GM04503 (cell line): ENCODE results near the gene GLI3.

Source experiments
- DNase-seq: peaks from one replicate; pipeline ENCODE4 v3.0.0-alpha.2; 2012; ENCODE audit warnings: low read depth

The GLI3 gene

GRCh38 chr7:41970941-41971340, 266.1 kb downstream of the GLI3 start:
- no peak for DNase-seq

- peak; percentile 52 for DNase-seq
Measured at GRCh38 chr7:41969561-41970105, 267.4 kb downstream of the GLI3 start.

DNA sequence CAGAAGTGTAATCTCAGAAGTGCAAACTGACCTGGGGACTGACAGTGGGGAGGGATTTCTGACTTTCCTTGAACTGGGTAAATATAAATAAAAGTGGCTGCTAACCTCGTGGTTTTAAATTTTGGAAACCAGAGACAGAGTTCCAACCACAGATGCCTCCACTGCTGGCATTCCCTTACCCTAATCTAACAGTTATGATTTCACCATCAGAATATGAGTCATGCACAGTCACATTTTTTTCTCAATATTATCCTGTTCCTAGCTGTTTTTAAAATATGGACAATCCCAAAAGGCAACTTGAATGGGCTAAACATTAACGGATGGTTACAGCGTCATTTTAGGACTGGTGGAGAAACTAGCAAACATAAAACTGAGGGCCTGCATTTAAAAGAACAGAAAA, 269.9 kb downstream of the GLI3 start:
- peak; percentile 55 for DNase-seq

DNA sequence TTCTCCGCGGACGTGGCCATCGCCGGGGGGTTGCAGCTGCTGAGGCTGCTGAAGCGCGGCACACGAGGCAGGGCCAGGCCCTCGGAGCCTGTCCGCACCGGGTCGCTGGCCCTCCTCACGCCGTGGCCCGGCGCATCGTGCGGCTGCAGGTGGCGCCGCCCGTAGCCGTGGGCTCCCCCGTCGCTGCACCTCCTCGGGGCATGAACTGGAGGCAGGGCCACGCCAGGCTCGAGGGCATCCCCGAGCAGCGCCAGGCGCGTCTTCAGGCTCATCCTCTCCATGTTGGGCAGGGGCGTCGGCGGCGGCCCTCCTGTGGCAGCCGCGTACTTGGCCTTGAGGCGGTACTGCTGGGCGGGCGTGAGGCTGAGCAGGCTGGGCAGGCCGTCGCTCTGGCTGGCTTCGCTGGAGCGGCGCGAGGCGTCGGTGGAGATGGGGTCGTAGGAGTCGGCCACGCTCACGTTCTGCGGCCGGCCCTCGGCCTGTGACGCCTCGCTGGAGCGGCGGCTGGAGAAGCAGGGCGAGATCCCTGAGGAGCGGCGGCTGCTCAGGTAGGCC, 271.0 kb downstream of the GLI3 start:
- no peak for DNase-seq

GRCh38 chr7:41964849-41965745, 271.9 kb downstream of the GLI3 start:
- DNase-seq: no peak

DNA sequence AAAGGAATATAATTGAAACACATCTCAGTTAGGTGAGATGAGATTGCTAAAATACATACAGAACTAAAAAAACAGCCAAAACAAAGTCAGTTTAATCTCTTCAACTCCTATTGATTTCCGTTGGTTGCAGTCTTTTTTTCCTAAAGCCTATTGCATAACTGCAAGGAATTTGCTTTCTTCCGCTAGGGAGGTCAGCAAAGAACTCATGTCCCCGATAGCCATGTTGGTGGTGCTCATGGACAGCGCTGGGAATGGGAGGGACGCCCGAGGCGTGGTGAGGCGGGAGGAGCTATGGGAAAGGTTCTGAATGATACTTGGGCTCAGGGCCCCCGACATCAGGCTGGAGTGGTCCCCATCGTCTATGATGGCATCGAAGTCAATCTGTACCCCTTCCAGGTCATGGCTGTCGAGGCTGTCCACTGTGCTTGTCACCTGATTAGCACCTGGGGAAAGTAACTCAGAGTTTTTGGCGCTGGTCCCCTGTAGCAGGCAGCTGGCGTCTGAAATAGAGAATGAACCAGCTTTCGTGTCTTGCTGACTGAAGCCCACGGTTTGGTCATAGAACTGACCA, 272.7 kb downstream of the GLI3 start:
- DNase-seq: no peak

DNA sequence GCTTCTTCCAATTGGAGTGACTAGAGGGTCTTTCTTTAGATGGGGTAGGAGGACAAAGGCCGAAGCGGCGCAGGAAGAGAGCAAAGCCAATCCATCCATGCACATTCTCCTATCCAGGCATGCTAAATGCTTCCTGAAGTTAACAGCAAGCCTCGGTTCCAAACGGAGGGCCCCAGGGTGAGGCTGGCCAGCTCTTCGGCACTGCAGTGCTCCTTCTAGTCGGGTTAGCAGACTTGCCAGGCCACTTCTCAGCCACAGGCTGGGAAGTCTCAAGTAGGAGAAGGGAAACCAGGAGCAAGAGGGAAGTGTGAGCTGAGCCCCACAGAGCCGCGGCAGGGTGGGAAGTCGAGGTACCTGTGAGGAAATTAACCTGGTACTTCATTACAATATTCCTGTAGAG, 280.3 kb downstream of the GLI3 start:
- no peak for DNase-seq

GRCh38 chr7:41955893-41956675, 280.9 kb downstream of the GLI3 start:
- peak; percentile 97 for DNase-seq

GRCh38 chr7:41955451-41955850, 281.6 kb downstream of the GLI3 start:
- no peak for DNase-seq

- DNase-seq: no peak
Measured at GRCh38 chr7:41954976-41955375, 282.0 kb downstream of the GLI3 start.

GRCh38 chr7:41948503-41948902, 288.5 kb downstream of the GLI3 start:
- DNase-seq: no peak

- no peak for DNase-seq
Measured at GRCh38 chr7:41943094-41943577, 293.9 kb downstream of the GLI3 start.

- no peak for DNase-seq
Measured at GRCh38 chr7:41942468-41943093, 294.4 kb downstream of the GLI3 start.

- DNase-seq: no peak
Measured at GRCh38 chr7:41940760-41941343, 296.2 kb downstream of the GLI3 start.

- no peak for DNase-seq
Measured at GRCh38 chr7:41938371-41938770, 298.6 kb downstream of the GLI3 start.

- DNase-seq: no peak
Measured at GRCh38 chr7:41933427-41933826, 303.6 kb downstream of the GLI3 start.

DNA sequence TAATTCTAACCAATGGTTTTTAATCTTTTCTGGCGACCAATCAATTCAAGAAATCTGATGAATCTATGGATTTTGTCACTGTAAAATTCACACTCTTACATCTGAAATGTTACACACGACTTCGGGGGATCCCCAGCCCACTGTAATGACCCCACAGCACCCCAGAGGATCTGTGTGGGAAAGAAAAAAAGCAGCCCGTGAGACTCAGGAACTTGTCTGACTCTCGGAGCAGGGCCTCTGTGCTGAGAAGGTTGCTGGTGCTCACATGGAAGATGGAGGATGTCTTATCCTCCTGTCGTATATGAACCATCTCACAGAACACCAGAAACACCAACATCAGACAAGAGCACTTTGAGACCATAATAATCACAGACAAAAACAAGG, 305.8 kb downstream of the GLI3 start:
- no peak for DNase-seq

DNA sequence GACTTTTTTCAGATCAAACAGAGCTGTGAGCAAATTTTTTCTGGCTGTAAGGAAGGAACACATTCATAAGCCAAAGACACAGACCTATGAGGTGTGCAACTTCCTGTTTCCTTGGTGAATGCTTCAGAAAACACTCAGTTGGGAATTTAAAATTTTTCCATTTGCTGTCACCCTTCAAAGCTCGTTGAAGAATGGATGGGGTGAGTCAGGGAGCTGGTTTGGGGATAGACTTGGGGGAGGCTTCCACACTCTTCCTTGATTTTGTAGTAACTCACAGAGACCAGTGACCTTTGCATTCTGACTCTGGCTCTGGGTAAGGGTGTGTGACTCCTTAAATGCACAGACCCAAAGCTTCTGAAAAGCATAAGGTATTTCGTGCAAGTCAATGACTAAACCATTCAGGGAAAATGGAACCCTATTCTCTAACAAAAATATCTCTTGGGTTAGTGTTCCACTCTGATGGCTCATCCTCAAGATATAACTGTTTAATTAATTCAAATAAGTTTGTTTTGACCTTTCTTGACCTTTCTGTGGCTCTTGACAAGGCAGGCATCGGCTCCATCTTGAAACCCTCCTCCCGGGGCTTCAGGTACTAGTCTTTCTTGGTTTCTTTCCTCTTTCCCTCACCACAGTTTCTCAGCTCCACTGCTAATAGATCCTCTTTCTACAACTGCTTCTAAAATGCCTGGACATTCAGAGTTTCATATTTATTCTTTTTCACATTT, 306.3 kb downstream of the GLI3 start:
- DNase-seq: no peak

GRCh38 chr7:41928781-41929180, 308.2 kb downstream of the GLI3 start:
- no peak for DNase-seq

GRCh38 chr7:41928166-41928565, 308.8 kb downstream of the GLI3 start:
- DNase-seq: no peak

GRCh38 chr7:41927380-41927779, 309.6 kb downstream of the GLI3 start:
- no peak for DNase-seq
